GM18498 (cell line): ENCODE data around the gene NTSR1.

Source experiments
- ATAC-seq: cut with Tn5 transposase; IDR thresholded peaks from one replicate; pipeline ENCODE4 v1.9.1; 2021; ENCODE audit warnings: mild to moderate bottlenecking, moderate library complexity; ENCODE audit not compliant: unreplicated experiment

NTSR1 gene

DNA sequence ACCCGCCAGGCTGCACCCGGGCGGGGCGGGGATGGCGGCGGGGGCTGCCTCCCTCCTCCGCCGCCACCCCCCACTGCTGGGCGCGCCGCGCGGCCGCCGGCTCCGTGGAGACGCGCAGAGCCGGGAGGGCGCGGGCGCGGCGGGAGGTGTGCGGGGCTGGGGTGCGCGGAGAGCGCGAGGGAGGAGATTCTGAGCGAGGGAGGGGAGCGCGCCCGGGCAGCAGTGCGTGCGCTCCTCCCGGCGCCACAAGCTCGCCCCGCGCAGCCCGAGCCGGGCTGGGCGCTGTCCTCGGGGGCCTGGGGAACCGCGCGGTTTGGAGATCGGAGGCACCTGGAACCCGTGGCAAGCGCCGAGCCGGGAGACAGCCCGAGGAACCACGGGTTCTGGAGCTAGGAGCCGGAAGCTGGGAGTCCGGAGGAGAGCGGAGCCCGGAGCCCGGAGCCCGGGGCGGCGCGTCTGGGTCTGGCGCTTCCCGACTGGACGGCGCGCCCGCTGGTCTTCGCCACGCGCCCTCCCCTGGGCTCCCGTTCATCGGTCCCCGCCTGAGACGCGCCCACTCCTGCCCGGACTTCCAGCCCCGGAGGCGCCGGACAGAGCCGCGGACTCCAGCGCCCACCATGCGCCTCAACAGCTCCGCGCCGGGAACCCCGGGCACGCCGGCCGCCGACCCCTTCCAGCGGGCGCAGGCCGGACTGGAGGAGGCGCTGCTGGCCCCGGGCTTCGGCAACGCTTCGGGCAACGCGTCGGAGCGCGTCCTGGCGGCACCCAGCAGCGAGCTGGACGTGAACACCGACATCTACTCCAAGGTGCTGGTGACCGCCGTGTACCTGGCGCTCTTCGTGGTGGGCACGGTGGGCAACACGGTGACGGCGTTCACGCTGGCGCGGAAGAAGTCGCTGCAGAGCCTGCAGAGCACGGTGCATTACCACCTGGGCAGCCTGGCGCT lies at the start of gene NTSR1:
NTSR1 (plus strand) TSS at position 246 of the 946 bp plus-strand sequence; CDS start at position 618, 372 bp downstream.
- no peak for ATAC-seq

DNA sequence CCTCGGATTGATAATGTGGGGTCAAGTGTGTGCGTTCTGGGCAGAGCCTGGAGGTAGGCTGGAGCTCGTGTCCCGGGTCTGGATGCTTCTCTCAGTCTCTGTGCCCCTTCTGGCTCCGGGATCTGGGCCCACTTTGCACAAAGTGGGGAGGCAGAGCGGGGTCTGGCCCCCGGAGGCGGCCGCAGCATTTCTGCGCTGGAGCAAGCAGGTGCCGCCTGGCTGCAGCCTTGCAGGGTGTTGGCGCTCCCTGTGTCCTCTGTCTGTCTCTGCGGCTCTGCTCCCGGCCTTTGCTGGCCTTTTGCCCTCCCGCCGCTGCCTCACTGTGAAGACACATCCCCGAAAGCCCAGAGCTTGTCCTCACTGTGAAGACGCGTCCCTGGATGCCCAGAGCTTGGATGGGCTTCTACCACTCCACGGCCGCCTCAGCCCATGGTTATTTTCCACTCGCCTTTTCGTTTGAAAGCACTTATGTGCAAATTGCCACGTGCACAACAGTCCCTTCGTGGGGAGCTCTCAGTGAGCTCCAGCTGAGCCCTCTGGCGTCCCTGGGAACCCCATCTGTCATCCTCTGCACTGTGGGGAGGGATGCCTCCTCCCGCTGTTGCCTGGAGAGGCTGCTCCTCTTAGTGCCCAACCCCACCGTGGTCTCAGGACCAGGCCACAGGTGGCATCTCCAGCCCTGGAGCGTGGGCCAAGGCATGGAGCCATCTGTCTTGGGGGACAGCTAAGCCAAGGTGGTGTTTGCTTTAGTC lies 49.0 kb upstream of the NTSR1 start:
- ATAC-seq = no peak

DNA sequence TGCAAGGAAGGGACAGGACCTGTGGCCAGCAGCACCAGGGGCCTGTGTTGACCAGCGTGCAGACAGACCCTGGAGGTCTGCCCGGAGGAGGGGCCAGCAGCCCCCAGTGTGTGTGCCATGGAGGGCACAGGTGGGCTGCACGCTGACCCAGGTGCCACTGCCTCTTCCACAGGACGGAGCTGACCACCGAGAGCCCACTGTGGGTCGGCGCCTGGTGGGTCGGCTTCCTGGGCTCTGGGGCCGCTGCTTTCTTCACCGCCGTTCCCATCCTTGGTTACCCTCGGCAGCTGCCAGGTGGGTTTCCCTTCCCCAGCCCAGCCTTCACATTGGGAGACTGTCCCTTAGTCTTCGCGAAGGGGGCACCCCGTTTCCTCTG lies 48.4 kb upstream of the NTSR1 start:
- ATAC-seq = no peak

DNA sequence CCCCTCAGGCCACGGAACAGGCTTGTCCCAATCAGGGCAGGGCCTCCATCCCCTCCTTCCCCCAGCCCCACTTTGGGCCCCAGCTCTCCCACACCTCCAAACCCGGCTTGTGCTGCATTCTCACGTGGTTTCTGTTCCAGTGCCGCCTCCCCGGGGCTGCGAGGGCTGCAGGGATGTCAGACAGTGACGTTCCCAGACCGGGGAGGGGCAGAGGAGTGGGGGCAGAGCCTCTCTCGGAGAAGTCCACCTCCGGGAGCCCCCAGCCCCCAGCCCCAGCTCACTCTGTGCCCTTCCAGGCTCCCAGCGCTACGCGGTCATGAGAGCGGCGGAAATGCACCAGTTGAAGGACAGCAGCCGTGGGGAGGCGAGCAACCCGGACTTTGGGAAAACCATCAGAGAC lies 47.9 kb upstream of the NTSR1 start:
- ATAC-seq = no peak

DNA sequence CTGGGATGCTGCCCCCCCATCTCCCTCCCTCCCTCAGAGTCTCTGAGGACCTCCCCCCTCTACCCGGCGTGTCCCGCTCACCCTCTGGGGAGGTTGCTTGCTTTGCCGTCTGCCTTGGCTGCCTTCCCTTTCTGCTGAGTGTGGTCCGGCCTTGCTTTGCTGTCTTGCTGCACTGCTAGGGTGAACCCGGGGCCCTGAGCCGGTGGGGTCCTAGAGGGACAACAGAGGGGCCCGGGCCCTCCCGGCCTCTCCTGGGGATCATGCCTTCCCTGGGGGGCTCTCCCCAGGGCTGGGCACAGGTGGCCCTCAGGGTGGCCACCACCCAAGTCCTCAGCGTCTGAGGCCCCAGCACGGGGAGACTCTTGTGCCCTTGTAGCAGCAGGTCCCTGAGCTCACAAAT lies 47.0 kb upstream of the NTSR1 start:
- ATAC-seq = no peak

DNA sequence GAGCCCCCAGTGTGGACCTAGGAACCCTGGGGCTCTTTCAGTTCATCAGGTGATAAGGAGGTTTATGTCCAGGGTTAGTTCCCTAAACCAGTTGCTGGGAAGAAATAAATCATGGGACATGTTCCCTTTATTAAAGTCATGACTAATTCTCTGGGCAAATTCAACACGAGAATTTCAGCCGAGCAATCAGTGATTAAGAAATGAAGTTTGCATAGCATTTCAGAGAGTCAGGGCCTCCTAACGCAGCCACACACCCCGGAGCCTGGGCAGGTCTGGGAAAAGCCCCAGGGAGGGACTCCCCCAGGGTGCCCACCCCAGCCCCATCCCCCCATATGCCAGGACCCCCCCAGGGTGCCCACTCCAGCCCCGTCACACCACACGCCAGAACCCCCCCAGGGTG lies 46.2 kb upstream of the NTSR1 start:
- no peak for ATAC-seq

DNA sequence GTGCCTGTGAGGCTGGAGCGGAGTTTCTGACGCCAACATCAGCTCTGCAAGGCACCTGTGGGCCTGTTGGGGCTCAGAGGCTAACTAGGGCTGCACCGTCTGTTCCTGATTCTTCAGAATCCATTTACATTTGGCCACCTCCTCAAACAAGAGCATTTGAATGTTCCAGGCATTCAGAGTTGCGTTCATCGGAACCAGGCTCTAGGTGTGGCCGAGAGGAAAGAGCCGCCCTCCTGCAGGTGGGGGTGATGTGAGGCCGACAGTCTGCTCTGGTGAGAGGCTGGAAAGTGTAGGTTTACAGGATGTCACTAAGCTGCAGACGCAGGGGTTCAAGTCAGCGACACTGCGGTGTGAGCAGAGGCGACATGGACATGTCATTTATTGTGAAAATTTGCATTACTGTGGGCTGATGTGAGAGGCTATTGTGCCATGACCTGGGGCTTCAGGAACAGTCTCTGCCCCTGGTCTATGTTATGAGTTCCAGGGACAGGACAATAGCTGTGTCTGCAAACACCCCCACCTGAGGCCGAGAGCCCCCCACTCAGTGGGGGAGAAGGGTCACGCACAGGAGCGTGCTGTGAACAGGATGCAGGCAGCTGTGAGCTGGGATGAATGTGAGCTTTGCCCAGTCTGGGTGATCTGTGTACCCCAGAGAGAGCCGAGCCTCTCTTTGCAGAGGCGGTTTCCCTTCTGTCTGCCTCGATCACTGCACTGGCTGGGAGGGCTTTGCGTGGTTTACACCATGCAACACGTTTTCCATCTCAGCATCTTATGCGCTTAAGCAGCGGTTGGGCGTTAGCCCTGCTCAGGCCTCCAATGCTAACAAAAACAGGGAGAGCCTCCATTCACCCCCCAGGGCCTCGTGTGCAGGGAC lies 45.3 kb upstream of the NTSR1 start:
- ATAC-seq = no peak

DNA sequence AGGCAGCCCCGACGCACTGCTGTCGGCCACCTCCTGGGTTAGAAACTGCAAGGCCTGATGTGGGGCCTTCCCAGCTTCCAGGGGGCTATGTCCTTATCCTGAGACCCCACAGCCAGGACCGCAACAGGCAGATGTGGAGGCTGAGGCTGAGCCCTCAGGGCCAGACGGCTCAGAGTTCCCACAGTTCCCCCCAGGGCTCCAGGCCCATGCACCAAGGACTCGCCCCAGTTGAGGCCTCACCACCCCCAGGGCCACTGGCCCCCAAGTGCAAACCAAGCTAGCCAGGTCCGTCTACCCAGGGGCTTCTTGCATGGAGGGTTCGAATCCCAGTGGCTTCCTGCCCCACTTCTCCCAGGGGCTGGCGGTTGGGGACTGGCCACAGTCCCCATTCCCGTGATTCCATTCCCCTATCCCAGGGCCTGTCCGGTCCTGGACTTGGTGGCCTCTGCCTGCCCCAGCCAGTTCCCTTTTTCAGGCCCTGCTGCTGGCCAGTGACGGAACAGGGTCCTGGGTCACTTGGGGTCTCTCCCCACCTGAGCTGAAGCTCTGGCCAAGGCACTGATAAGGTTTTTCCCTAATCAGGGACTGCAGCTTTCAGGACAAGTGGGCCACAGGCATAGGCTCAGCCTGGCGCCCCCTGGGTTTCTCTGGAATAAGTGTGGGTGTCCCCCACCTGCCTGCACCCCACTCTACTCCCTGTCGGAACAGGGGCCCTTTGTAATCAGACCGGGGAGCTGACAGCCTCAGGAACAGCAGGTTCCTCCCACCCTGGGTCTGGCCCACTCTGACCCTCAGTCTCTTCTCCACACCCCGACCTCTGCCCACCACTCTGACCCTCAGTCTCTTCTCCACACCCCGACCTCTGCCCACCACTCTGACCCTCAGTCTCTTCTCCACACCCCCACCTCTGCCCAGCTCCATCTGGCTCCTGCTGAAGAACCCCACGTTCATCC lies 44.3 kb upstream of the NTSR1 start:
- no peak for ATAC-seq

DNA sequence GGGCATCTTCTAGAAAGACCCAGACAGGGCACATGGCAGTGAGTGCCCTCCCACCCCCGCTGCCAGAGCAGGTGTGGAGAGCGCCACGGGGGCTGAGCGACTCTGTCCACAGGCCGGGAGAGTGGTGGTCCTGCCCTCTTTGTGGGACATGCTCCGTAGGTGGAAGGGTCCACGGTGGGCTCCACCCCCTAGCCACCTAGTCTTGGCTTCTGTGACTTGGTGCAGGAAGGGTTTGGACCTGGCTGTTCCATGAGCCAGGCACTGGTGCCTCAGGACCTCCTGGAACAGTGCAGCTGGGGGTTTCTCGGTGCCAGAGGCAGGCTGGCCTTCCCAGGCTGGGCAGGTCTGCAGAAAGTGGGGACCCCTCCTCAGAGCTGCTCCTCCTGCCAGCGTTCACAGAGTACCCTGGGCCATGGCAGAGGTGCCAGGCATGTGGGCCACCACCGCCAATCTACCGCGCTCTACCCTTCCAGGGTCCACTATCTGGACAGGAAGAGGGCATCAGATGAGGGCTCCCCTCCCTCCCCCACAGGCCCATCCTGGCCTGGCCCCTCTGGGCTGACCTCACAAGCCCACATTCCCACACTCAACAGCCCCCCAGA lies 43.4 kb upstream of the NTSR1 start:
- no peak for ATAC-seq

DNA sequence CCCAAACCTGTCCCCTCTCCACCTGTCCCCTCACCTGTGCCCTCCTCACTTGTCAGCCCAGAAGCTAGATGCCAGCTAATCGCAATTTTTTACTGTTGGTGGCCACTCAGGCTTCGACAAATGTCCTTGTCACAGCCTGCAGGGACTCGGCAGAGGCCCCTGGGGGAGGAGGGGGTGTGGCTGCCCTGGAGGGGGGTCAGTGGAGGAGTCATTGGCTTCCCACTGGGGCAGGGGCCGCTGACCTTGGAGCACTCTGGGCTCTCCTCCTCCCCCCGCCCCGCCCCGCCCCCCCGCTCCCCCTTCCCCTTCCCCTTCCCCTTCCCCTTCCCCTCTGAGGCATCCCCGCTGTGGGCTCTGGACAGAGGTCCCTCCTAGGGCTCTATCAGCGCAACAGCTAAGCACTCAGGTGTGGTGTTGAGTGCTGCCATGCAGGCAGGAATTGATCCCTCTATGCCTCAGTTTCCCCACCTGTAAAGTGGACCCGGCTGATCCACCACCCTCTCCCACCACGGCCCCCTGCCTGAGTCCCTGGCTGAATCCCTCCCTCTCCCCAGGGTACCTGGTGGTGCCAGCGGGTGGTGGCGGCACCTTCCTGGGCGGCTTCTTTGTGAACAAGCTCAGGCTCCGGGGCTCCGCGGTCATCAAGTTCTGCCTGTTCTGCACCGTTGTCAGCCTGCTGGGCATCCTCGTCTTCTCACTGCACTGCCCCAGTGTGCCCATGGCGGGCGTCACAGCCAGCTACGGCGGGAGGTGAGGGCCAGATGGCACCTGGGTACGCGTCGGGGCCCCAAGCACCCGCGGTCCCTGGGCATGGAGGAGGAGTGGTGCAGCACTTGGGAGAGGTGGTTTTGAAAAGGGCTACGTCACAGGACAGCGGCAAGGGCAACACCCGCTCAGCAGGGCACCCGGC lies 42.6 kb upstream of the NTSR1 start:
- no peak for ATAC-seq

DNA sequence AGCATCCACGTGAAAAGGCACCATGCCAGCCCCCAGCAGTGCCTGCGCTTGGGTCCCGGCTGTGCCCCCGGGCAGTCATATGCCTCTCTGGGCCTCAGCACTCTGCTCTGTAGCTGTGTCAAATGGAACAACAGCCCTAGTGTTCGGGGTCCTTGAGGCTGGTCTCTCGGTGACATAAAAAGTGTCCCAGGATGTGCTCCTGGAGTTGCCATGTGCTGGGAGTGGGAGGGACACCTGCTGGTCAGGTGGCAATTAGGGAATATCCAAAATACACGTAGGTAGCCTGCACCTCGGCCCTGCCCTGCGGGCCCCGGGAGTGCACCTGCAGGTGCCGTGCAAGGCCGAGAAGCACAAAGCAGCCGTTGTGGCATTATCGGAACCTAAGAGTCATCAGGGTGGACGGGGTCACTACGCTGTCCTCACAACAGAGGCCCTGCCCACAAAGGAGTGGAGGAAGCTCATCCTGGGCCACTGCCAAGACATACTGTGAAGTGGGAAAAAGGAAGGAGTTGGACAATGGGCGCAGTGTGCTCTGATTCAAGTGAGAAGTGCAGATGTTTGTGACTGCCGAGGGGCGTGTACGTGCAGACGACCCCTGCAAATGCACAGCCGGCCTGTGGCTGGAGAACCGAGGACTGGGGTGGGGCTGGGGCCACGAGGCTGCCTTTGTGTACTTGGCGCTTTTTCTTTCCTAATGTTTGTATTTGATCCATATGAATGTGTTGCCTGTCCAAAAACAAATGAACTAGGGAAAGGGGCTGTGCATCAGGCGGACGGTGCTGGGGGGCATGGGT lies 41.7 kb upstream of the NTSR1 start:
- no peak for ATAC-seq

DNA sequence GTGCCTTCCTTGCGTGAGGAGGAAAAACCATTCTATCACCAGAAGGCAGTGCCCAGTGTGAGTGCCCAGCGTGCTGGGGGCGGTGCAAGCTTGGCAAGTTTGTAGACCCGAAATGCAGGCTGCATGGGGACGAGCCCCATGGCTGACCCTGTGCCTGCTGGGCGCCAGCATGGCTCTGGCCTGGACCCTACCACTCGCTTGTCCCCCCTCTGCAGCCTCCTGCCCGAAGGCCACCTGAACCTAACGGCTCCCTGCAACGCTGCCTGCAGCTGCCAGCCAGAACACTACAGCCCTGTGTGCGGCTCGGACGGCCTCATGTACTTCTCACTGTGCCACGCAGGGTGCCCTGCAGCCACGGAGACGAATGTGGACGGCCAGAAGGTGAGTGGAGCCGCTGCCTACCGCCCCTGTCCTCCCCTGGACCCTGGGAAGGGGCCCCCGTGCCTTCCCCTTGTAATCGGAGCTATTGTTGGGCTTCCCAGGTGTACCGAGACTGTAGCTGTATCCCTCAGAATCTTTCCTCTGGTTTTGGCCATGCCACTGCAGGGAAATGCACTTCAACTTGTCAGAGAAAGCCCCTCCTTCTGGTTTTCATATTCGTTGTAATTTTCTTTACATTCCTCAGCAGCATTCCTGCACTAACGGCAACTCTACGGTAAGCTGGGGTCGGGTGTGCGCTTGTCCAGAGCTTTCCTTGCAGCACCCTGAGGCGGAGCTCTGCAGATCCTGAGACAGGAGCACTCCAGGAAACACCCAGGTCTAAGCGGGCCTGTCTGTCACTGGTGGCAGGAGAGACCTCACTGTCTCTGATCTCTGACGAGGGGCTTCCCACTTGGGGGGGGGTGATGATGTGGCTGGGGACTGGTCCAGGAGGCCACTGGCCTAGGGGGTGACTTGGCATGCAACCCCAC lies 40.9 kb upstream of the NTSR1 start:
- no peak for ATAC-seq

DNA sequence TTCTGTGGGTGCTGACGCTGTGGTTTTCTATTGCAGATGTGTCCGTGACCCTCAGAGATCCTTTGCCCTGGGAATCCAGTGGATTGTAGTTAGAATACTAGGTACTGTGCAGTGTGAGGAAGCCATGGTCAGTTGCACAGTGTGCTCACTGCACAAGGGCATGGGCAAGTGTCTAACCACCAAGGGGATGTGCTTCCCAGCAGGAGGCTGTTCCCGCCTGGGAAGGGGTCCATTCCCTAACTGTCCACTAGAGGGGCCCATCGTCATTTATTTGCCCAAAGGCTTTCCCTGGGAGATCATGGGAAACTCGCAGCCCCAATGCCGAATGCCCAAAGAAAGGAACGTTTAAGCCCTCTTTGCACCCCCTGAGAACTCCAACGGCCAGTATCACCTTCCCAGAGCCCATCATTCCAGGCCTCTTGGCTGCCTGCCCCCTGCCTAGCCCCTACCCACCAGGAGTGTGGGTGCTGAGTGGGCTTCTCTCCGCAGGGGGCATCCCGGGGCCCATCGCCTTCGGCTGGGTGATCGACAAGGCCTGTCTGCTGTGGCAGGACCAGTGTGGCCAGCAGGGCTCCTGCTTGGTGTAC lies 40.1 kb upstream of the NTSR1 start:
- no peak for ATAC-seq

DNA sequence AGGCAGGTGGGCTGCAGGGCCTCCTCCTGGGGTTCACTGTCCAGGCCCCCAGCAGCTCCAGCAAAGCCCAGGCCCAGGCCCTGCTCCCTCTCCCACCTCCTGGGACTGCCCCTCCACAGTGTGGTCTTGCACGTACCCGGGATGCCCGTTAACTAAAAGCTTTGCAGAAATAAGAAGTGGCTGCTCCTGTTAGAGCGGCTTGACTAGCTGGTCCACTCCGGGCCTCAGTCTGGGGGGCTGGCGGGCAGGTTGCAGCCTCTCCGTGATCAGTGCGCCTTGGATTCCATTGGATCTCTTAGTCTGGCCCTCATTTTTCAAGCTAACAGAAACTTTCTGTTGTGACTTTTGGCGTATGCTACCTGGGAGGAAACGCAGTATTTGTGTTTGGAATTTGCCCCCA lies 39.4 kb upstream of the NTSR1 start:
- no peak for ATAC-seq

DNA sequence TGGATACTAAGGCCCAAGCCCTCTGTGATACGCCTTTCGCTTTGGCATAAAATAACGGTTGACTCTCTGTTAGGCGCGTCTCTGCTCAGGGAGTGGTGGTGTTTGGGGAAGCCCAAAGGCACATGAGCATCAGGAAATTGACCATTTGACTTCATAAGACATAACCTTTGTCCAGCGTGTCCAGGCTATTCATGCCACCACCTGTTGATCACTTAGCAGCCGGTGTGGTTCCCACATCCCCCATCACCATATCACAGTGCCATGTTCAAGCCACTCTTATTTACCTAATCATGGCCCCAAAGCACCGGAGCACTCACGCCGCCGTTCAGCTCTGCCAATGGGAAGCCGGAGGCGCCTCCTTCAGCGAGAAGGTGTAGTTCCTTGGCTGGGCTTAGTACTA lies 38.5 kb upstream of the NTSR1 start:
- no peak for ATAC-seq

DNA sequence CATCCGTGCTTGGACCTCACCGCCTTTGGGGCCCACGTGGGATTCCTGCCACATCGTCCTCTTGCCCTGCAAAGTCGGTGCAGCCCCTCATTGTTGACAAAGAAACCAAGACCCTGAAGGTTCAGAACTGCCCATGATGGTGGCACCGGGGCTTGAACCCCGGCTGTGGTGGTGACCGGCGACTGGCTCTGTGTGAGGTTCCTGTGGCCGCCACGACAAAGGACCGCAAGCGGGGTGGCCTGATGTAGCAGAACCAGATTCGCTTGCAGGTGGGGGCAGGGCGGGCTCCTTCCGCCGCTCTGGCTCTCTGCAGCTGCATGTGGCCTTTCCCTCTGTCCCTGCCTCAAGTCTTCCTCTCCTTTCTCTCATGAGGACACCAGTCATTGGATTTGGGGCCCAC lies 37.6 kb upstream of the NTSR1 start:
- no peak for ATAC-seq
